Endodermal cell (in vitro differentiated cells): Measurements from ENCODE around the gene ANKRD36. TPM values are rescaled to one million over a fixed set of nuclear protein-coding genes. Genes with fewer than 3 reads are reported as not detected.
"Not testable (repeated sequence)": the region's sequence is repeated elsewhere in the genome, so short reads cannot be mapped to it uniquely, and the experiment has no call there.

Experiments
- DNase-seq: peaks from one replicate; pipeline ENCODE4 v3.0.0-alpha.2; 2017
- H3K27ac ChIP-seq: 2 replicates; pipeline ENCODE4 v1.5.1; 2013; ENCODE audit warnings: mild to moderate bottlenecking, low read depth, low read length, moderate library complexity
- H3K27me3 ChIP-seq: 2 replicates; pipeline ENCODE4 v1.6.1; 2013; ENCODE audit warnings: mild to moderate bottlenecking, low read length, moderate library complexity; ENCODE audit not compliant: insufficient read depth, control insufficient read depth, poor library complexity, severe bottlenecking
- H3K36me3 ChIP-seq: 2 replicates; pipeline ENCODE4 v1.7.0; 2013; ENCODE audit warnings: mild to moderate bottlenecking, low read length, moderate library complexity; ENCODE audit not compliant: control insufficient read depth, insufficient read depth
- H3K4me1 ChIP-seq: one replicate; pipeline ENCODE4 v1.7.0; 2013; ENCODE audit warnings: low read length; ENCODE audit not compliant: control insufficient read depth, insufficient read depth
- H3K4me3 ChIP-seq: 2 replicates; pipeline ENCODE4 v1.5.1; 2013; ENCODE audit warnings: mild to moderate bottlenecking, low read length, moderate library complexity
- H3K9ac ChIP-seq: 2 replicates; pipeline ENCODE4 v1.6.1; 2013; ENCODE audit warnings: mild to moderate bottlenecking, low read length, moderate library complexity; ENCODE audit not compliant: poor library complexity, severe bottlenecking; ENCODE audit errors: extremely low read depth
- H3K9me3 ChIP-seq: 2 replicates; pipeline ENCODE4 v1.6.1; 2013; ENCODE audit warnings: mild to moderate bottlenecking, low read length, moderate library complexity; ENCODE audit not compliant: control insufficient read depth
- H3K27ac Mint-ChIP-seq: 2 replicates; pipeline ENCODE4 v1.8.0; 2020; ENCODE audit warnings: mixed read lengths
- H3K27me3 Mint-ChIP-seq: 2 replicates; pipeline ENCODE4 v1.8.0; 2021; ENCODE audit warnings: mild to moderate bottlenecking, mixed read lengths; ENCODE audit not compliant: insufficient read depth
- H3K36me3 Mint-ChIP-seq: 2 replicates; pipeline ENCODE4 v1.8.0; 2020; ENCODE audit warnings: low read depth, mixed read lengths
- H3K4me1 Mint-ChIP-seq: 2 replicates; pipeline ENCODE4 v1.8.0; 2020; ENCODE audit warnings: mixed read lengths
- H3K4me3 Mint-ChIP-seq: 2 replicates; pipeline ENCODE4 v1.8.0; 2020; ENCODE audit warnings: mild to moderate bottlenecking, moderate library complexity, mixed read lengths
- H3K9me3 Mint-ChIP-seq: 2 replicates; pipeline ENCODE4 v1.8.0; 2020; ENCODE audit warnings: mild to moderate bottlenecking, mixed read lengths
- CTCF ChIP-seq: fragments of 200-600 bp; sonication (generic); conservative IDR thresholded peaks from 2 replicates; pipeline ENCODE4 v1.5.0; 2021; ENCODE audit warnings: antibody characterized with exemption, mild to moderate bottlenecking
- WGBS, 2 experiments: methylation state at CpG; one replicate each; pipeline versions ENCODE4 v1.1.5 to v1.1.7; 2013; ENCODE audit warnings: missing lambda C conversion rate in 2 of 2, mixed read lengths in 1 of 2; ENCODE audit not compliant: insufficient coverage in 1 of 2, insufficient read length in 1 of 2; 5-methylcytosine and 5-hydroxymethylcytosine counted together
- total RNA-seq, 2 donors: library from RNA; stranded (reverse); fragmentation: NEBNext Ultra II Directional in 1 of 2; extraction: Animal tissue kit (Norgen Biotek cat#: 25700) in 1 of 2; gene quantifications; 2 replicates in 1 of 2; 3 replicates in 1 of 2; pipeline ENCODE4 v1.2.1, GENCODE V29; 2021

Gene ANKRD36
- total RNA-seq, 2 donors from 2014 or later = 26.8 to 44.8 TPM

- H3K9me3 ChIP-seq, H3K4me1 ChIP-seq, H3K36me3 Mint-ChIP-seq, H3K4me3 ChIP-seq, H3K4me3 Mint-ChIP-seq, H3K9ac ChIP-seq, H3K36me3 ChIP-seq, H3K9me3 Mint-ChIP-seq, H3K27ac ChIP-seq, H3K4me1 Mint-ChIP-seq, H3K27ac Mint-ChIP-seq, H3K27me3 Mint-ChIP-seq, H3K27me3 ChIP-seq: not testable (repeated sequence)
- 86% methylated on average over 4 of the region's 9 CpGs; no CpG with 5 or more reads in 1 of the 2 experiments for WGBS, 2 experiments
- peak; percentile 65 for TF ChIP-seq CTCF
- peak; percentile 64 for DNase-seq
Observed at GRCh38 chr2:97082206-97082605, 30.7 kb upstream of the ANKRD36 start.

GRCh38 chr2:97083516-97083915, 29.4 kb upstream of the ANKRD36 start:
- not testable (repeated sequence) for H3K4me1 ChIP-seq, DNase-seq, H3K9ac ChIP-seq, H3K4me1 Mint-ChIP-seq, H3K27ac Mint-ChIP-seq, H3K9me3 ChIP-seq, H3K9me3 Mint-ChIP-seq, H3K27me3 ChIP-seq, H3K27me3 Mint-ChIP-seq, H3K4me3 Mint-ChIP-seq, H3K36me3 ChIP-seq, H3K4me3 ChIP-seq, H3K27ac ChIP-seq, H3K36me3 Mint-ChIP-seq
- WGBS, 2 experiments = 94 to 96% methylated on average over 3 to 7 of the region's 7 CpGs

- H3K27me3 Mint-ChIP-seq, H3K4me1 Mint-ChIP-seq, H3K4me3 Mint-ChIP-seq, H3K4me3 ChIP-seq, H3K9me3 Mint-ChIP-seq, H3K27ac Mint-ChIP-seq, DNase-seq, H3K36me3 ChIP-seq, H3K4me1 ChIP-seq, H3K27me3 ChIP-seq, H3K9ac ChIP-seq, H3K27ac ChIP-seq, H3K9me3 ChIP-seq: not testable (repeated sequence)
- WGBS, 2 experiments = 92% methylated on average over 2 of the region's 7 CpGs; no CpG with 5 or more reads in 1 of the 2 experiments
- peaks cover 12% of the 10 kb centered on the region for H3K36me3 Mint-ChIP-seq
Observed at GRCh38 chr2:97085093-97085492, 27.9 kb upstream of the ANKRD36 start.

- not testable (repeated sequence) for H3K9me3 ChIP-seq, H3K27me3 ChIP-seq, H3K27ac Mint-ChIP-seq, H3K9ac ChIP-seq, H3K4me3 ChIP-seq, H3K36me3 ChIP-seq, DNase-seq, H3K4me1 Mint-ChIP-seq, H3K27ac ChIP-seq, H3K4me3 Mint-ChIP-seq, H3K9me3 Mint-ChIP-seq, H3K4me1 ChIP-seq, H3K27me3 Mint-ChIP-seq
- H3K36me3 Mint-ChIP-seq = peaks cover 14% of the 10 kb centered on the region
- WGBS, 2 experiments = no CpG with 5 or more reads among the region's 1 CpG
Observed at GRCh38 chr2:97088706-97089105, 24.2 kb upstream of the ANKRD36 start.

GRCh38 chr2:97092946-97093345, 20.0 kb upstream of the ANKRD36 start:
- H3K27ac ChIP-seq, H3K4me3 ChIP-seq, H3K27ac Mint-ChIP-seq, H3K9me3 Mint-ChIP-seq, H3K27me3 Mint-ChIP-seq, H3K27me3 ChIP-seq, DNase-seq, H3K9ac ChIP-seq, H3K36me3 Mint-ChIP-seq, H3K4me1 ChIP-seq, H3K36me3 ChIP-seq, H3K9me3 ChIP-seq, H3K4me3 Mint-ChIP-seq: not testable (repeated sequence)
- WGBS, 2 experiments = 100% methylated on average over 1 to 2 of the region's 2 CpGs
- peaks cover 16% of the 10 kb centered on the region for H3K4me1 Mint-ChIP-seq

GRCh38 chr2:97093983-97094771, 18.8 kb upstream of the ANKRD36 start:
- Mint-ChIP-seq H3K4me3 (peak overlapping the region; percentile 39), H3K4me1 (peaks cover 16% of the 10 kb centered on the region)
- H3K27me3 ChIP-seq, H3K36me3 Mint-ChIP-seq, H3K4me1 ChIP-seq, H3K9ac ChIP-seq, H3K36me3 ChIP-seq, H3K27me3 Mint-ChIP-seq, H3K9me3 Mint-ChIP-seq, H3K27ac Mint-ChIP-seq, H3K4me3 ChIP-seq, H3K27ac ChIP-seq, H3K9me3 ChIP-seq: not testable (repeated sequence)
- peak; percentile 47 for DNase-seq
- 78 to 94% methylated on average over 2 to 3 of the region's 33 CpGs for WGBS, 2 experiments
